Neutrophil (primary cell): Measurements from ENCODE around the gene ESPNL.

Experiments used
- H3K27ac ChIP-seq: fragments of 200-600 bp; sonication (generic); 2 replicates; pipeline ENCODE4 v1.5.1; 2016; ENCODE audit warnings: mild to moderate bottlenecking, moderate library complexity
- H3K27me3 ChIP-seq: fragments of 200-600 bp; sonication (generic); 2 replicates; pipeline ENCODE4 v1.6.0; 2016; ENCODE audit warnings: mild to moderate bottlenecking
- H3K36me3 ChIP-seq: fragments of 200-600 bp; sonication (generic); 2 replicates; pipeline ENCODE4 v1.5.1; 2017
- H3K4me1 ChIP-seq, 2 experiments: fragments of 200-600 bp in 1 of 2; sonication (generic) in 1 of 2; 1 replicate in 1 of 2; 2 replicates in 1 of 2; pipeline versions ENCODE4 v1.5.1 to v1.6.1; 2013 to 2016; ENCODE audit warnings: low read depth in 1 of 2, low read length in 1 of 2, mild to moderate bottlenecking in 1 of 2, moderate library complexity in 1 of 2; ENCODE audit not compliant: control insufficient read depth in 1 of 2, insufficient read depth in 1 of 2
- H3K4me3 ChIP-seq, 2 experiments: fragments of 200-600 bp in 1 of 2; sonication (generic) in 1 of 2; 1 replicate in 1 of 2; 2 replicates in 1 of 2; pipeline ENCODE4 v1.5.1; 2013 to 2016; ENCODE audit warnings: low read depth in 1 of 2, low read length in 1 of 2, mild to moderate bottlenecking in 1 of 2, moderate library complexity in 1 of 2
- H3K9me3 ChIP-seq: fragments of 200-600 bp; sonication (generic); 2 replicates; pipeline ENCODE4 v1.5.1; 2016
- CTCF ChIP-seq: fragments of 200-600 bp; sonication (generic); IDR thresholded peaks from 2 replicates; pipeline ENCODE4 v1.5.1; 2016; ENCODE audit warnings: antibody characterized with exemption

The ESPNL gene

GRCh38 chr2:238104226-238104690 lies 4.1 kb downstream of the ESPNL start:
- Histone ChIP-seq H3K9me3 (no peaks in the 10 kb centered on the region), H3K4me3 (no peak overlapping the region), H3K4me1 (no peaks in the 10 kb centered on the region), H3K36me3 (no peaks in the 10 kb centered on the region), H3K27ac (no peak overlapping the region), H3K27me3 (peaks cover 12% of the 10 kb centered on the region)
- TF ChIP-seq CTCF: no peak

GRCh38 chr2:238104691-238105371 lies 4.7 kb downstream of the ESPNL start:
- Histone ChIP-seq H3K9me3 (no peaks in the 10 kb centered on the region), H3K27me3 (peaks cover 7% of the 10 kb centered on the region), H3K27ac (no peak overlapping the region), H3K4me3 (no peak overlapping the region), H3K36me3 (no peaks in the 10 kb centered on the region), H3K4me1 (no peaks in the 10 kb centered on the region)
- no peak for TF ChIP-seq CTCF

- Histone ChIP-seq H3K4me3 (no peak overlapping the region), H3K4me1 (no peaks in the 10 kb centered on the region), H3K9me3 (no peaks in the 10 kb centered on the region), H3K36me3 (no peaks in the 10 kb centered on the region), H3K27me3 (no peaks in the 10 kb centered on the region), H3K27ac (no peak overlapping the region)
- TF ChIP-seq CTCF: no peak
Measured at GRCh38 chr2:238105506-238106338, 5.6 kb downstream of the ESPNL start.

DNA sequence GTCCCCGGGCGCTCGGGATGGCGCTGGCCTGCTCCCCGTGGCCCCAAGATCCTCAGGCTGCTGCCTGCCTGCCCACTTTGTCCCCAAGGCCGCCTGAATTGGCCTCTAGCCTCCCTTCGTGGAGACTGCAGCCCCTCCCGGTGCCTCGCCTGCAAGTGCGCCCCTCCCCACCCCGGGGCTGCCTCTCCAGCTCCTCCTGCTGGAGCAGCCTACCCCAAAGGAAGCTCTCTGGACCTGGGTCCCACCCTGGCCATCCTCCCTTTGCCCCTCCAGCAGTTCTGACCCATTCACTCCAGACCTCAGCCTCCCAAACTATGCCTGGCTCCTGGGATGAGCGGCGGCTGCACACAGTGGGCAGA lies 6.2 kb downstream of the ESPNL start:
- Histone ChIP-seq H3K4me1 (no peaks in the 10 kb centered on the region), H3K36me3 (no peaks in the 10 kb centered on the region), H3K27ac (no peak overlapping the region), H3K9me3 (no peaks in the 10 kb centered on the region), H3K27me3 (no peaks in the 10 kb centered on the region), H3K4me3 (no peak overlapping the region)
- TF ChIP-seq CTCF: no peak

DNA sequence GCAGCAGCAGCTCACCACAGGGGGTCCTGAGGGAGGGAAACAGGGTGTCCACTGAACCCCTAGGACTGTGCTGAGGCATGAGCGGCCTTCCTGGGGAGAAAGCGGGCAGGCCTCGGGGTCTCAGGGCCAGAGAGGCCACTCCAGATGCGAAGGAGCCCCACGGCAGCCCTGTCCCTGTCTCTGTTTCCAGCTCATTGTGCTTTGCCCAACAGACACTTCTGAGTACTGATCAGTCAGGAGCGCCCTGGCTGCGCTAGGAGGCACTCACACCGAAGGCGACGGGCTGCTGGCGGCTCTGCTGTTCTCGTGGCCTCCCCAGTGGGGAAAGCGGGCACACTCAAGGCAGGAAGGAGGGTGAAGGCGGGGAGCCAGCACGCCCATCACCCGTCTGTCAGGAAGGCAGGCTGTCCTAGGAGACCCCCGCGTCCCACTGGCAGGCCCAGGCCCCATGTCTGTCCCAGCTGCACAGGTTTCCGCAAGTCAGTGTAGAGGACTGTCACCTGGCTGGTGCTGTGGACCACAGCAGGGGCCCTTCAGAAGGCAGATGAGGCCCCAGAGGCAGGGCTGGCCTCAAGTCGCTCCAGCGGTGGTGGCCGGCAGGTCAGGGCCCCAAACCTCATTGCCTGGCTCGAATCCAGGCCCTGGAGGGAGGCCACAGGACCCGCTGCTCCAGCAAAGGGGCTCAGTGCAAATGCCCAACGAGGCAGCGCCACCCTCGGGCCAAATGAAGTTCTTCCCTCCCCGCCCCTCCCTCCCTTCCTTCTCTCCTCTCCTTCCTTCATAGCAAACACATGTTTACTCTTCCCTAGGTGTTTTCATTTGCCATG lies 6.8 kb downstream of the ESPNL start:
- no peak overlapping the region for H3K27ac ChIP-seq
- no peaks in the 10 kb centered on the region for H3K27me3 ChIP-seq
- no peak overlapping the region for H3K4me3 ChIP-seq
- H3K4me1 ChIP-seq: no peaks in the 10 kb centered on the region
- no peaks in the 10 kb centered on the region for H3K36me3 ChIP-seq
- no peaks in the 10 kb centered on the region for H3K9me3 ChIP-seq
- TF ChIP-seq CTCF: no peak
